Gastroesophageal sphincter (tissue), 4 donors: ENCODE data around the gene P3H2. TPM values are rescaled to one million over a fixed set of nuclear protein-coding genes. Genes with fewer than 3 reads are reported as not detected.

Experiments used
- ATAC-seq: fragments of 150-250 bp; one replicate; pipeline ENCODE4 v1.9.1; 2016; ENCODE audit warnings: mild to moderate bottlenecking, moderate library complexity
- H3K27ac ChIP-seq, 4 donors: fragments of 200-600 bp; sonication (generic) in 3 of 4; 1 replicate in 3 of 4; 2 replicates in 1 of 4; pipeline ENCODE4 v1.5.1; 2016 to 2019
- H3K27me3 ChIP-seq: fragments of 200-600 bp; sonication (generic); one replicate; pipeline ENCODE4 v1.5.1; 2019
- H3K36me3 ChIP-seq, 2 donors: fragments of 200-600 bp; sonication (generic); one replicate each; pipeline ENCODE4 v1.5.1; 2019; ENCODE audit warnings: control low read depth in 1 of 2
- H3K4me1 ChIP-seq, 3 donors: fragments of 200-600 bp; sonication (generic); 1 replicate in 2 of 3; 2 replicates in 1 of 3; pipeline ENCODE4 v1.5.1; 2016 to 2019; ENCODE audit warnings: control low read depth in 2 of 3
- H3K4me3 ChIP-seq, 2 donors: fragments of 200-600 bp; sonication (generic); one replicate each; pipeline ENCODE4 v1.5.1; 2019; ENCODE audit warnings: mild to moderate bottlenecking in 1 of 2, moderate library complexity in 1 of 2
- H3K9me3 ChIP-seq, 3 donors: fragments of 200-600 bp; sonication (generic); one replicate each; pipeline ENCODE4 v1.5.1; 2017 to 2019; ENCODE audit warnings: control low read depth in 2 of 3
- EP300 ChIP-seq: sonication (generic); formaldehyde crosslinking; IDR thresholded peaks from one replicate; pipeline ENCODE4 v1.6.1; 2017; ENCODE audit warnings: antibody characterized with exemption, mild to moderate bottlenecking
- POLR2A ChIP-seq, 2 donors: fragments of 450-650 bp; IDR thresholded peaks; one replicate each; pipeline ENCODE4 v1.6.1; 2017; ENCODE audit warnings: antibody characterized with exemption in 2 of 2, mild to moderate bottlenecking in 2 of 2, moderate library complexity in 1 of 2
- POLR2AphosphoS5 ChIP-seq: sonication (generic); formaldehyde crosslinking; IDR thresholded peaks from one replicate; pipeline ENCODE4 v1.6.1; 2017; ENCODE audit warnings: antibody characterized with exemption
- WGBS, 2 donors: methylation state at CpG; one replicate each; pipeline ENCODE4 v1.1.5; 2018; ENCODE audit warnings: low coverage in 1 of 2; 5-methylcytosine and 5-hydroxymethylcytosine counted together
- total RNA-seq, 4 donors: library from RNA; depleted of rRNA; stranded (reverse); fragments of >200 nt; gene quantifications; one replicate each; pipeline ENCODE4 v1.1.0, GENCODE V29; 2016
- TF ChIP-seq, protein P1 (sequence below), 4 experiments: fragments of 200-600 bp in 2 of 4; fragments of 450-650 bp in 2 of 4; sonication (generic) in 1 of 4; IDR thresholded peaks; one replicate each; pipeline ENCODE4 v1.5.1; 2017 to 2019; ENCODE audit warnings: antibody characterized with exemption in 4 of 4, mild to moderate bottlenecking in 2 of 4, moderate library complexity in 2 of 4

P3H2 gene, protein sequence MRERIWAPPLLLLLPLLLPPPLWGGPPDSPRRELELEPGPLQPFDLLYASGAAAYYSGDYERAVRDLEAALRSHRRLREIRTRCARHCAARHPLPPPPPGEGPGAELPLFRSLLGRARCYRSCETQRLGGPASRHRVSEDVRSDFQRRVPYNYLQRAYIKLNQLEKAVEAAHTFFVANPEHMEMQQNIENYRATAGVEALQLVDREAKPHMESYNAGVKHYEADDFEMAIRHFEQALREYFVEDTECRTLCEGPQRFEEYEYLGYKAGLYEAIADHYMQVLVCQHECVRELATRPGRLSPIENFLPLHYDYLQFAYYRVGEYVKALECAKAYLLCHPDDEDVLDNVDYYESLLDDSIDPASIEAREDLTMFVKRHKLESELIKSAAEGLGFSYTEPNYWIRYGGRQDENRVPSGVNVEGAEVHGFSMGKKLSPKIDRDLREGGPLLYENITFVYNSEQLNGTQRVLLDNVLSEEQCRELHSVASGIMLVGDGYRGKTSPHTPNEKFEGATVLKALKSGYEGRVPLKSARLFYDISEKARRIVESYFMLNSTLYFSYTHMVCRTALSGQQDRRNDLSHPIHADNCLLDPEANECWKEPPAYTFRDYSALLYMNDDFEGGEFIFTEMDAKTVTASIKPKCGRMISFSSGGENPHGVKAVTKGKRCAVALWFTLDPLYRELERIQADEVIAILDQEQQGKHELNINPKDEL
- total RNA-seq: 10 to 100 TPM; 10.6 to 55.9 (median 36.2) TPM

DNA sequence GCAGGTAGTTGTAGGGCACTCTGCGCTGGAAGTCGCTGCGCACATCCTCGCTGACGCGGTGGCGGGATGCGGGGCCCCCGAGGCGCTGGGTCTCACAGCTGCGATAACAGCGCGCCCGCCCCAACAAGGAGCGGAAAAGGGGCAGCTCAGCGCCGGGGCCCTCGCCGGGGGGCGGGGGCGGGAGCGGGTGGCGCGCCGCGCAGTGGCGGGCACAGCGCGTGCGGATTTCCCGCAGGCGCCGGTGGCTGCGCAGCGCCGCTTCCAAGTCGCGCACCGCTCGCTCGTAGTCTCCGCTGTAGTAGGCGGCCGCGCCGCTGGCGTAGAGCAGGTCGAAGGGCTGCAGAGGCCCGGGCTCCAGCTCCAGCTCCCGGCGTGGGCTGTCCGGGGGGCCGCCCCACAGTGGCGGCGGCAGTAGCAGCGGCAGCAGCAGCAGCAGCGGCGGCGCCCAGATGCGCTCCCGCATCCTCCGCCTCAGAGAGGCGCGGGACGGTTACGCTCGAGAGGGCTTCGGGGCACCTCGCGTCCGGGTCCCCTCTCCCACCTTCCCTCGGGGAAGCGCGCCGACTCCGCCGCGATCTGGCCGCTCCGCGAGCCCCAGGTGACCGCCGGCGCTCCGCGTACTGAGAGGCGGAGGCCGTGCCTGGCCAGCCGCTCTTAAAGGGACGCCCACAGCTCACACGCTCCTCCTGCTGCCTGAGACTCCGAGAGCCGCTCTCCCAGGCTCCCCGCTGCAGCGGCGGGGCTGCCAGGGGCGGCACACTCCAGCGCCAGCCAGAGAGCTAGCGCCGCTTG, at the start of gene P3H2:
Gene P3H2 (minus strand): TSS at position 629 of the 792 bp plus-strand sequence. CDS start 166 bp downstream, at position 463.
- Histone ChIP-seq H3K4me1 (peaks cover 0 to 43% (median 0%) of the 10 kb centered on the region in 3 donors), H3K9me3 (no peaks in the 10 kb centered on the region), H3K4me3 (peak within 1 kb of the TSS; percentile 44 to 94), H3K27me3 (no peaks in the 10 kb centered on the region), H3K27ac (peak within 1 kb of the TSS; percentile 41 to 97 (median 88)), H3K36me3 (no peaks in the 10 kb centered on the region)
- TF ChIP-seq EP300 (no peak), POLR2AphosphoS5 (peak; percentile 66), POLR2A (IDR thresholded peaks at IDR 0.05) (peak in 1 of 2 donors; percentile 63)
- TF ChIP-seq, protein P1, sequence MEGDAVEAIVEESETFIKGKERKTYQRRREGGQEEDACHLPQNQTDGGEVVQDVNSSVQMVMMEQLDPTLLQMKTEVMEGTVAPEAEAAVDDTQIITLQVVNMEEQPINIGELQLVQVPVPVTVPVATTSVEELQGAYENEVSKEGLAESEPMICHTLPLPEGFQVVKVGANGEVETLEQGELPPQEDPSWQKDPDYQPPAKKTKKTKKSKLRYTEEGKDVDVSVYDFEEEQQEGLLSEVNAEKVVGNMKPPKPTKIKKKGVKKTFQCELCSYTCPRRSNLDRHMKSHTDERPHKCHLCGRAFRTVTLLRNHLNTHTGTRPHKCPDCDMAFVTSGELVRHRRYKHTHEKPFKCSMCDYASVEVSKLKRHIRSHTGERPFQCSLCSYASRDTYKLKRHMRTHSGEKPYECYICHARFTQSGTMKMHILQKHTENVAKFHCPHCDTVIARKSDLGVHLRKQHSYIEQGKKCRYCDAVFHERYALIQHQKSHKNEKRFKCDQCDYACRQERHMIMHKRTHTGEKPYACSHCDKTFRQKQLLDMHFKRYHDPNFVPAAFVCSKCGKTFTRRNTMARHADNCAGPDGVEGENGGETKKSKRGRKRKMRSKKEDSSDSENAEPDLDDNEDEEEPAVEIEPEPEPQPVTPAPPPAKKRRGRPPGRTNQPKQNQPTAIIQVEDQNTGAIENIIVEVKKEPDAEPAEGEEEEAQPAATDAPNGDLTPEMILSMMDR (IDR thresholded peaks at IDR 0.05): peak in 3 of 4 experiments; percentile 61 to 78 (median 68)
- WGBS, 2 donors: 1% methylated on average over 16 of the region's 100 CpGs; no CpG with 5 or more reads in 1 of the 2 donors
- ATAC-seq: peak; percentile 98

DNA sequence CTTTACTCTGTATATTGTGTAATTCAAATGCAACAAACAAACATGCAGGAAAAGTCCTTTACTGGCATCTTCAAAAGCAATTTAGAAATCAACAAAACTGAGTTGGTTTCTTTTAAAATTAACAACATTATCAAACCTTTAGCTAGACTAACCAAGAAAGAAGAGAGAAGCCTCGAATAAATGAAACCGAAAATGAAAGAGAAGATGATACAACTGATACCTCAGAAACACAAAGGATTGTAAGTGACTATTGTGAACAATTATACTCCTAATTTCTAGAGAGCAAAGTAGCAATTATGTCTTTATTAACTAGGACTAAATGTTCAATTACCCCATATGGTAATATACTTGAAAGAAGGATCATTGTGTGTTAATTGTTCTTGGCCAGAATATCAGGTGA, 49.2 kb upstream of the P3H2 start:
- Histone ChIP-seq H3K36me3 (no peaks in the 10 kb centered on the region), H3K27ac (no peak overlapping the region), H3K27me3 (no peaks in the 10 kb centered on the region), H3K9me3 (no peaks in the 10 kb centered on the region), H3K4me1 (peaks cover 0 to 5% (median 5%) of the 10 kb centered on the region in 3 donors), H3K4me3 (no peak overlapping the region)
- 82 to 88% methylated on average over 2 of the region's 2 CpGs for WGBS, 2 donors
- ATAC-seq: no peak
- TF ChIP-seq EP300: no peak
- TF ChIP-seq, protein P1 (IDR thresholded peaks at IDR 0.05): no peak
- TF ChIP-seq POLR2AphosphoS5: no peak
- TF ChIP-seq POLR2A (IDR thresholded peaks at IDR 0.05): no peak

DNA sequence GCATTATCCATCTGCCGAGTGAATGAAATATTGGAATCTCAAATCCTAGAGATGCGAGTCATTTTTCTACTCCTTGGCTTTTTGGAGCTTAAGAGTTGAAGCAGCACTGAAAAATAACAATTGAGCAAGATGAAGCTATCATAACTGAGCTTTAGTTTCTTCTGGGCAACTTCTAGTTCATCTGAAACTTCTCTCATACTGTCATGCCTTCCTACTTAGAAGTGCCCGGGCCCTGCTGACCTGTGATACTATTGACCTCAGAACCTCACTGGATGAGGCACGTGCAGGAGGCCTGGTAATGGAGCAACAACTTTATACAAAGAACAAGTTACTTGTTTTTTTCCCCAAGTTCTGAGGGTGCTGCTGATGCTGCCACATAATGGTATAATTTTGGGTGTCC, 48.5 kb upstream of the P3H2 start:
- Histone ChIP-seq H3K27me3 (no peaks in the 10 kb centered on the region), H3K4me3 (no peak overlapping the region), H3K27ac (no peak overlapping the region), H3K36me3 (no peaks in the 10 kb centered on the region), H3K4me1 (peaks cover 0 to 5% (median 5%) of the 10 kb centered on the region in 3 donors), H3K9me3 (no peaks in the 10 kb centered on the region)
- WGBS, 2 donors: 27 to 51% methylated on average over 2 to 4 of the region's 4 CpGs
- ATAC-seq: no peak
- TF ChIP-seq, protein P1 (IDR thresholded peaks at IDR 0.05): no peak
- TF ChIP-seq POLR2A (IDR thresholded peaks at IDR 0.05): no peak

DNA sequence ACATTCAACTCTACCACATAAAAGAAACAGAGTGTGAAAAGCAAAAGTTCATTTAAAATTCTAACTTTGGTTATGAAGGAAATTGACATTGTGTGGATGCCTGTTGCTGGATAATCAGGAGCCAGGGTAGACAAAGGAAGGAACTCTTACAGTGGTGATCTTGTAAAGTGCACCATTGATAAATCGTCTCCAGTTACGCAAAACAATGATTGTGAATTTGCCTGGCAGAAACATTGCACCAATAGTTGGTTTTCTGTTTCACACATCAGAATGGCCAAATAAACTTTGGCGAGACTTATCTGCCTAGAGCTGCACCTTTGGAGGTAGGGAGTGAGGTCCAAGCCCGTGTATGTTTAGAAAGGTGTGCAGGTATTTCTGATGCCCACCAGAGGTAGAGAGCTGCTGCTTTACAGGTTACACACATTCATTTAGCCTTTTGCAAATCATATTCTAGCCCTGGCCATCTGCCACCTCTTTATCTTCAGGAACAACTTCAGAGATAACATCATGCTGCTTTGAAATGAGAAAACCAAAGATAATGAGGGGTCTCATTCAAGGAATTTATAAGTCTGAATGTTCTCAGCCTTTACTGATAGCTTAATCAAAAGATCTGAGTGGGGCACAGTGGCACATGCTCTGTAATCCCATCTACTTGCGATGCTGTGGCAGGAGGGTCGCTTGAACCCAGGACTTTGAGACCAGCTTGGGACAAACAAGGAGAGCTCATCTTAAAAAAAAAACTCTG, 47.4 kb upstream of the P3H2 start:
- no peak for ATAC-seq
- Histone ChIP-seq H3K4me1 (peaks cover 0 to 5% (median 5%) of the 10 kb centered on the region in 3 donors), H3K4me3 (no peak overlapping the region), H3K27ac (no peak overlapping the region), H3K9me3 (no peaks in the 10 kb centered on the region), H3K27me3 (no peaks in the 10 kb centered on the region), H3K36me3 (no peaks in the 10 kb centered on the region)
- 89 to 90% methylated on average over 2 to 5 of the region's 6 CpGs for WGBS, 2 donors
- TF ChIP-seq POLR2A (IDR thresholded peaks at IDR 0.05) (no peak), POLR2AphosphoS5 (no peak), EP300 (no peak)
- TF ChIP-seq, protein P1 (IDR thresholded peaks at IDR 0.05): no peak
